Esophagus muscularis mucosa (tissue), 4 donors: ENCODE measurements around the gene SLC24A3.

Source experiments
- EP300 ChIP-seq: sonication (generic); formaldehyde crosslinking; IDR thresholded peaks from one replicate; pipeline ENCODE4 v1.6.1; 2017; ENCODE audit warnings: antibody characterized with exemption
- POLR2AphosphoS5 ChIP-seq, 2 donors: sonication (generic); formaldehyde crosslinking; IDR thresholded peaks; one replicate each; pipeline ENCODE4 v1.6.1; 2017; ENCODE audit warnings: antibody characterized with exemption in 2 of 2
- TF ChIP-seq, protein P1 (sequence below), 3 experiments: fragments of 200-600 bp in 2 of 3; fragments of 450-650 bp in 1 of 3; sonication (generic) in 2 of 3; IDR thresholded peaks; one replicate each; pipeline ENCODE4 v1.5.1; 2017 to 2019; ENCODE audit warnings: antibody characterized with exemption in 3 of 3, mild to moderate bottlenecking in 2 of 3, moderate library complexity in 1 of 3

DNA sequence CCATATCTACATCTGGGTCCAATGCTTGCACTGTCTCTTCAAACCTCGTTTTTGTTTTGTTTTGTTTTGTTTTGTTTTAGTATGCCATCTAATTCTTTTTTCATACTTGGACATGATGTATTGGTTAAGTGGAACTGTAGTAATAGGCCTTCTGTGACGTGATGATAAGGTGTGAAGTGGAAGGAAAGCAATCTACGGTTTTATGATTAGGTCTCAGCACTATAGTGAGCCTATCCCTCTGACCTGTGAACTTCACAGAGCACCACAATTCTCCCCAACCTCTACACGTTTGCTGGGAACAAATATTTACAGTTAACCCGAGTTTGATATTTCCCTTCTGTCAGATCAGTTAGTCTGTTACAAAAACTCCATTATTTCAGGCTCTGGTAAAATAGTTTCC is 19.1 kb upstream of the SLC24A3 start:
- TF ChIP-seq, protein P1, sequence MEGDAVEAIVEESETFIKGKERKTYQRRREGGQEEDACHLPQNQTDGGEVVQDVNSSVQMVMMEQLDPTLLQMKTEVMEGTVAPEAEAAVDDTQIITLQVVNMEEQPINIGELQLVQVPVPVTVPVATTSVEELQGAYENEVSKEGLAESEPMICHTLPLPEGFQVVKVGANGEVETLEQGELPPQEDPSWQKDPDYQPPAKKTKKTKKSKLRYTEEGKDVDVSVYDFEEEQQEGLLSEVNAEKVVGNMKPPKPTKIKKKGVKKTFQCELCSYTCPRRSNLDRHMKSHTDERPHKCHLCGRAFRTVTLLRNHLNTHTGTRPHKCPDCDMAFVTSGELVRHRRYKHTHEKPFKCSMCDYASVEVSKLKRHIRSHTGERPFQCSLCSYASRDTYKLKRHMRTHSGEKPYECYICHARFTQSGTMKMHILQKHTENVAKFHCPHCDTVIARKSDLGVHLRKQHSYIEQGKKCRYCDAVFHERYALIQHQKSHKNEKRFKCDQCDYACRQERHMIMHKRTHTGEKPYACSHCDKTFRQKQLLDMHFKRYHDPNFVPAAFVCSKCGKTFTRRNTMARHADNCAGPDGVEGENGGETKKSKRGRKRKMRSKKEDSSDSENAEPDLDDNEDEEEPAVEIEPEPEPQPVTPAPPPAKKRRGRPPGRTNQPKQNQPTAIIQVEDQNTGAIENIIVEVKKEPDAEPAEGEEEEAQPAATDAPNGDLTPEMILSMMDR (IDR thresholded peaks at IDR 0.05): no peak
- TF ChIP-seq EP300 (no peak), POLR2AphosphoS5 (IDR thresholded peaks at IDR 0.05) (no peak)
